Glutamatergic neuron (in vitro differentiated cells): ENCODE measurements around the gene TADA2A. TPM values are rescaled to one million over a fixed set of nuclear protein-coding genes. Genes with fewer than 3 reads are reported as not detected.

Experiments
- DNase-seq: peaks from one replicate; pipeline ENCODE4 v3.0.0; 2022
- H3K27ac Mint-ChIP-seq: one replicate; pipeline ENCODE4 v1.8.0; 2020; ENCODE audit warnings: mild to moderate bottlenecking, mixed read lengths, inconsistent platforms; ENCODE audit not compliant: unreplicated experiment
- H3K27me3 Mint-ChIP-seq: one replicate; pipeline ENCODE4 v1.8.0; 2020; ENCODE audit warnings: mild to moderate bottlenecking, moderate library complexity, mixed read lengths, inconsistent platforms; ENCODE audit not compliant: unreplicated experiment
- H3K36me3 Mint-ChIP-seq: one replicate; pipeline ENCODE4 v1.8.0; 2020; ENCODE audit warnings: mild to moderate bottlenecking, mixed read lengths, inconsistent platforms; ENCODE audit not compliant: unreplicated experiment
- H3K4me1 Mint-ChIP-seq: one replicate; pipeline ENCODE4 v1.8.0; 2020; ENCODE audit warnings: mild to moderate bottlenecking, low read depth, mixed read lengths, inconsistent platforms; ENCODE audit not compliant: unreplicated experiment
- H3K4me3 Mint-ChIP-seq: one replicate; pipeline ENCODE4 v1.8.0; 2020; ENCODE audit warnings: mild to moderate bottlenecking, mixed read lengths, inconsistent platforms; ENCODE audit not compliant: unreplicated experiment
- H3K9me3 Mint-ChIP-seq: one replicate; pipeline ENCODE4 v1.8.0; 2020; ENCODE audit warnings: mild to moderate bottlenecking, moderate library complexity, mixed read lengths, inconsistent platforms; ENCODE audit not compliant: unreplicated experiment
- CTCF ChIP-seq: fragments of 200-600 bp; sonication (generic); IDR thresholded peaks from one replicate; pipeline ENCODE4 v1.5.0; 2021; ENCODE audit not compliant: partially characterized antibody, unreplicated experiment
- total RNA-seq: library from RNA; stranded (reverse); fragmentation: NEBNext Ultra II Directional; extraction: Animal tissue kit (Norgen Biotek cat#: 25700); gene quantifications from one replicate; pipeline ENCODE4 v1.2.1, GENCODE V29; 2021; ENCODE audit not compliant: unreplicated experiment

Gene TADA2A
- total RNA-seq, 1 donor from 2014 or later: 30.6 TPM

- Mint-ChIP-seq H3K4me3 (no peak overlapping the region), H3K9me3 (no peaks in the 10 kb centered on the region), H3K4me1 (peaks cover 5% of the 10 kb centered on the region), H3K27me3 (no peaks in the 10 kb centered on the region), H3K36me3 (no peaks in the 10 kb centered on the region), H3K27ac (no peak overlapping the region)
- no peak for DNase-seq
- TF ChIP-seq CTCF: no peak
These were observed 52.1 kb downstream of the TADA2A start for GRCh38 chr17:37458805-37459204.

- Mint-ChIP-seq H3K4me1 (peaks cover 5% of the 10 kb centered on the region), H3K27ac (no peak overlapping the region), H3K9me3 (no peaks in the 10 kb centered on the region), H3K27me3 (no peaks in the 10 kb centered on the region), H3K4me3 (peak overlapping the region; percentile 18), H3K36me3 (no peaks in the 10 kb centered on the region)
- no peak for TF ChIP-seq CTCF
- no peak for DNase-seq
These were observed 55.0 kb downstream of the TADA2A start for GRCh38 chr17:37461668-37462067.

- H3K27ac Mint-ChIP-seq: no peak overlapping the region
- no peak for DNase-seq
- H3K4me1 Mint-ChIP-seq: peaks cover 5% of the 10 kb centered on the region
- no peak overlapping the region for H3K4me3 Mint-ChIP-seq
- no peaks in the 10 kb centered on the region for H3K27me3 Mint-ChIP-seq
- H3K9me3 Mint-ChIP-seq: no peaks in the 10 kb centered on the region
- H3K36me3 Mint-ChIP-seq: no peaks in the 10 kb centered on the region
- no peak for TF ChIP-seq CTCF
These were observed 55.8 kb downstream of the TADA2A start for GRCh38 chr17:37462492-37462891.

GRCh38 chr17:37463039-37463438, 56.4 kb downstream of the TADA2A start:
- H3K4me1 Mint-ChIP-seq: peaks cover 5% of the 10 kb centered on the region
- H3K27ac Mint-ChIP-seq: no peak overlapping the region
- H3K9me3 Mint-ChIP-seq: no peaks in the 10 kb centered on the region
- no peaks in the 10 kb centered on the region for H3K36me3 Mint-ChIP-seq
- no peak for TF ChIP-seq CTCF
- no peaks in the 10 kb centered on the region for H3K27me3 Mint-ChIP-seq
- no peak overlapping the region for H3K4me3 Mint-ChIP-seq
- no peak for DNase-seq

GRCh38 chr17:37465069-37465616, 58.5 kb downstream of the TADA2A start:
- H3K27ac Mint-ChIP-seq: no peak overlapping the region

More at GRCh38 chr17:37465069-37465616, 58.5 kb downstream of the TADA2A start:
- Mint-ChIP-seq H3K36me3 (no peaks in the 10 kb centered on the region), H3K4me3 (no peak overlapping the region), H3K9me3 (no peaks in the 10 kb centered on the region), H3K4me1 (peaks cover 5% of the 10 kb centered on the region), H3K27me3 (no peaks in the 10 kb centered on the region)
- no peak for TF ChIP-seq CTCF
- no peak for DNase-seq
